Epithelial cell of proximal tubule (primary cell): ENCODE data around the gene PPP2R2C. TPM values are rescaled to one million over a fixed set of nuclear protein-coding genes. Genes with fewer than 3 reads are reported as not detected.

Experiments used
- DNase-seq: peaks from one replicate; pipeline ENCODE4 v3.0.0-alpha.2; 2011; ENCODE audit warnings: low read depth
- H3K4me3 ChIP-seq: 2 replicates; pipeline ENCODE4 v1.5.1; 2011; ENCODE audit warnings: low read depth, mild to moderate bottlenecking, low read length
- total RNA-seq: library from RNA; depleted of rRNA; stranded (reverse); fragments of >200 nt; gene quantifications from 2 replicates; pipeline ENCODE4 v1.2.3, GENCODE V29; 2015
- TF ChIP-seq, protein P1 (sequence below): conservative IDR thresholded peaks from 2 replicates; pipeline ENCODE4 v1.5.1; 2012; ENCODE audit warnings: low read depth, mild to moderate bottlenecking, low read length

PPP2R2C gene
- total RNA-seq, 1 donor from 2014 or later = not detected

DNA sequence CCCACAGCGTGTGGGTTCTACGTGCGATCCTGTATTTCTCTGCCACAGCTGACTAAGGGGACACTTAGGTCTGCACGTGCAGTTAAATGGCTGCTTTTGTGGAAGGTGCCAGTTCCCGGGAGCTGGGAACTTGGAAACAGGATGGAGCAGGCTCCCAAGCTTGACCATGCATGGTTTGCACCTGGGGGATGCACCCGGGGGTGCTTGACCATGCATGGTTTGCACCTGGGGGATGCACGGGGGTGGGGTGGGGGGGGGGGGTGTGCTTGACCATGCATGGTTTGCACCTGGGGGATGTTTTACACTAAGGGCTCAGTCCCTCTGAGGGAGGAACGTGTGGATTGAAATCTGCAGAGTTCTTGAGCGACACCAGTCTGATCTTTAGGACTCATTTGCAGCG lies 197.1 kb downstream of the PPP2R2C start:
- TF ChIP-seq, protein P1, sequence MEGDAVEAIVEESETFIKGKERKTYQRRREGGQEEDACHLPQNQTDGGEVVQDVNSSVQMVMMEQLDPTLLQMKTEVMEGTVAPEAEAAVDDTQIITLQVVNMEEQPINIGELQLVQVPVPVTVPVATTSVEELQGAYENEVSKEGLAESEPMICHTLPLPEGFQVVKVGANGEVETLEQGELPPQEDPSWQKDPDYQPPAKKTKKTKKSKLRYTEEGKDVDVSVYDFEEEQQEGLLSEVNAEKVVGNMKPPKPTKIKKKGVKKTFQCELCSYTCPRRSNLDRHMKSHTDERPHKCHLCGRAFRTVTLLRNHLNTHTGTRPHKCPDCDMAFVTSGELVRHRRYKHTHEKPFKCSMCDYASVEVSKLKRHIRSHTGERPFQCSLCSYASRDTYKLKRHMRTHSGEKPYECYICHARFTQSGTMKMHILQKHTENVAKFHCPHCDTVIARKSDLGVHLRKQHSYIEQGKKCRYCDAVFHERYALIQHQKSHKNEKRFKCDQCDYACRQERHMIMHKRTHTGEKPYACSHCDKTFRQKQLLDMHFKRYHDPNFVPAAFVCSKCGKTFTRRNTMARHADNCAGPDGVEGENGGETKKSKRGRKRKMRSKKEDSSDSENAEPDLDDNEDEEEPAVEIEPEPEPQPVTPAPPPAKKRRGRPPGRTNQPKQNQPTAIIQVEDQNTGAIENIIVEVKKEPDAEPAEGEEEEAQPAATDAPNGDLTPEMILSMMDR = no peak
- H3K4me3 ChIP-seq = no peak overlapping the region
- no peak for DNase-seq

- TF ChIP-seq, protein P1 = no peak
- H3K4me3 ChIP-seq = no peak overlapping the region
- DNase-seq = no peak
Observed at GRCh38 chr4:6273661-6273990, 198.8 kb downstream of the PPP2R2C start.

DNA sequence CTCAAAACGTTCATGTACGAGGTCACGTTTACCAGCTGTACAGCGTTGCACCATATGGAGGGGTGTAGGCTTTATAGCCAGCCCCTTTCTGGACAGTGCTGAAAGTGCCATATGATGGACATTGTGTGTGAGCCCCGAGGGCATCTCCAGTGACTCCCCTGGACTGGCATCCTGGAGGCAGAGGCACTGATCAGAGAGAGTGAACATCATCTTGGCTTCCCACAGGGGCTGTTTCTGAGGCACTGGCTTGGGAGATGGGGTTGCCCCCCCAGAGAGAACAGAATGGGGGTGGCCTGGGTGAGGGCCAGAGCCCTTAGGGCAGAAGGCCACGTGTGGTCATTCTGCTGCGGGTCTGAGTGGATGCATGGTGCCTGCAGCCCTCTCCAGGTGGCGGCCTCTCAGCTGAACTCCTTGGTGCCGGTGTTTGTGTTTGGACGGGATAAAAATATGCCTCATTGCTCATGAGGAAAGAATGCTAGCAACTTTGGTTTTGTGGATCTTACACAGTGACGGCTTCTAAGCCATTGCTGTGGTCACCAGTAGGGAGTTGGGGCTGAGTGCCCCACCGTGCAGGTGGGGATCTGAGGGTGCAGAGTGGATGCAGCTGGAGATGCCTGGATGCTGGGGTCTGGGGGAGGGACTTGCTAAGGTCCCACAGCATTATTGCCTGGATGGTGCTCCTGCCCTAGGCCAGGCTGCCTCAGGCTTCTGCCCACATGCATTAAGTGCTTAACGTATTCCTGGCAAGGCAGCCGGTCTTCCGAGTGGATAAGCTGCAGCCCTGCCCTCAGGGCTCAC lies 199.4 kb downstream of the PPP2R2C start:
- no peak for DNase-seq
- no peak overlapping the region for H3K4me3 ChIP-seq
- TF ChIP-seq, protein P1 = peak; percentile 15

GRCh38 chr4:6271701-6272465 lies 200.5 kb downstream of the PPP2R2C start:
- DNase-seq = no peak
- H3K4me3 ChIP-seq = no peak overlapping the region
- TF ChIP-seq, protein P1 = no peak

DNA sequence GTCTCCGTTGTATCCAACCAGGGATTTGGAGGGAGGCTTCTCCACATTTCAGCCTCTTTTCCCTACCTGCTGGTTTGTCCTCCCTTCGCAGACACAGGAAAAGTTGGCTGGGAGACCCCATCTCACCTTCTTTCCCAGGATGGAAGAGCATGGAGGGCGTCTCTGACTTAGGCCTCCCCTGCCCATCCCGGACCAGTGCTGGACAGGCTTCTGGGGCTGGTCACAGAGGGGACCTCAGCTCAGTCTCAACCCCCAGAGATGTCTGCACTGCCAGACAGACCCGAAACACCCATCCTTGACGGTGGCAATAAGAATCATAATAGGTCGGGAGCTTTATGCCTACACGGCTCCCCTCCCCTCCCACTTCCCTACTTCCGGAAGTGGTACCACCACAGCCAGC lies 201.2 kb downstream of the PPP2R2C start:
- TF ChIP-seq, protein P1 = no peak
- no peak for DNase-seq
- H3K4me3 ChIP-seq = no peak overlapping the region

- TF ChIP-seq, protein P1 = no peak
- no peak for DNase-seq
- peak overlapping the region; percentile 83 for H3K4me3 ChIP-seq
Observed at GRCh38 chr4:6270636-6271121, 201.7 kb downstream of the PPP2R2C start.

Other genes with a start within 250 kb of the PPP2R2C start
- gene WFS1, start 202.8 kb downstream of the PPP2R2C start, total RNA-seq = 11.6 and 12.9 TPM in 2 replicates
- 13.0 and 20.6 TPM in 2 replicates for gene MAN2B2, start 102.6 kb upstream of the PPP2R2C start, total RNA-seq
- gene MRFAP1, start 168.1 kb upstream of the PPP2R2C start, total RNA-seq = 266 and 330 TPM in 2 replicates
- 0.14 and 92.5 TPM in 2 replicates for gene S100P, start 221.3 kb upstream of the PPP2R2C start, total RNA-seq
- 30.9 and 49.1 TPM in 2 replicates for gene MRFAP1L1, start 237.3 kb upstream of the PPP2R2C start, total RNA-seq
- 22.0 and 26.6 TPM in 2 replicates for gene BLOC1S4, start 243.6 kb upstream of the PPP2R2C start, total RNA-seq